Measurements from ENCODE around the gene PRSS2.
"Not testable (repeated sequence)": the region's sequence is repeated elsewhere in the genome, so short reads cannot be mapped to it uniquely, and the experiment has no call there.

The PRSS2 gene

DNA sequence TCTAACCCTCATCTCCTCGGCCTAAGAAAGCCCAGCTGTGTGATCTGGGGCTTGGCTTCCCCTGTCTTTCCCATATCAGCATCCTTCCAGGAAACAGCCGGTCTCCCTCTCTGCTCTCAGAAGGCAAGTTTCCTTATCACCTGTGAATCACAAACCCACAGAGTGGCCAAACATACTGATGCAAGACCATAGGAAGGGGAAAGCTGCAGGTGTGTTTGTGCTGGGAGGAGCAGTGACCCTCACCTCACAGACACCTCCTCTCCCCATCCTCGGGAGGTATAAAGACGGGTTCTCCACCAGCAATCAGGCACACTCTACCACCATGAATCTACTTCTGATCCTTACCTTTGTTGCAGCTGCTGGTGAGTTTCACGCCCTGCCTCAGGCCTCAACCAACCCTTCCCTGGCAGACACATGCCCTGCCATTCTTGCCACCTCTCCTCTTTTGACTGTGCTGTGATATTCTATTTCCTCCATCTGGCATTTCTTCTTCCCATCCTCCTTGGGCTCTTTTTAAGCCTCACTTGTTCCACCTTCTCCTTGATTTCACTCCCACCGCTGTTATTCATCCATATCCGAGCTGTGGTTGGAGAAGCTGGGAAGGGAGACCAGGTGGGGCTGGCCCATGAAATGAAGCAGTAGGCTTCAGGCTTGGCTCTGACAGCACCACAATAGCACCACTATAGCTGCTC is at the start of gene PRSS2:
TSS of gene PRSS2 (plus strand) at position 310 of the 692 bp plus-strand sequence. CDS start at position 323, 13 bp downstream.
- DNase-seq, result no peak

DNA sequence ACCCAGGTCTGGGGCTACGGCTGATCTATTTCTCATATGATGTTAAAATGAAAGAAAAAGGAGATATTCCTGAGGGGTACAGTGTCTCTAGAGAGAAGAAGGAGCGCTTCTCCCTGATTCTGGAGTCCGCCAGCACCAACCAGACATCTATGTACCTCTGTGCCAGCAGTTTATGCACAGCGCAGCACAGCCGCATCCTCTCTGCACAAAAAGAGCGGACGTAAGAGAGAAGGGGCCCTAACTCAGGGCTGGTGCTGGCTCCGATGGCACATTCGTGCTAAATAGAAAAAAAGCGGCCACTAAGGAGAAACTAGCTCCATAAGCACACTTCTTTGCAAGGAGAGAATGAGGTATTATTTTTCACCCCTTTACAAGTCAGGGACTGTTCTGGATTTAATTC is 49.8 kb upstream of the PRSS2 start:
- DNase-seq, result no peak

DNA sequence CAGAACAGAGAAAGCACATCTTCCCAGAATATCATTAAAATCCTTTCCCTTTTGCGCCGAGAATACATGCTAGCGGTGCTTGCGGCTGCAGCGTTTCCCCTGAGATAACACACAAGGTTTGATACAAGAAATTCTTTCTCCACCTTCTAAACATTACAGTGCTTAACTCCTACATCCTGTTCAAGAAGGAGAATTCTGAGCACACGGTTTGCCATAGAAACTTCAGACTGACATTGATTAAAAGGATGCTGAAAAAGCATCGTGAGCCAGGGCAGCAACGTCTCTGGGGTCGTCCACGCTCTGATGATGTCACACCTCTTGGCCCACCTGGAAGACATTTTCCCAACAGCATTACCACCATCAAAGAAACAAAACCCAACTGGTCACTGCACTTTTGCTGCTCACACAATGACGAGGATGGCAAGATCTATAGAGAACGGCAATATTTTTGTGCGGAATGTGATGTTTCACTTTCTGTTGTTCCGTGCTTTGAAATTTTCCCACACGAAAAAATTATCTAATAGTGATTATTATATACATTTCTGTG is 48.4 kb upstream of the PRSS2 start:
- no peak for DNase-seq

DNA sequence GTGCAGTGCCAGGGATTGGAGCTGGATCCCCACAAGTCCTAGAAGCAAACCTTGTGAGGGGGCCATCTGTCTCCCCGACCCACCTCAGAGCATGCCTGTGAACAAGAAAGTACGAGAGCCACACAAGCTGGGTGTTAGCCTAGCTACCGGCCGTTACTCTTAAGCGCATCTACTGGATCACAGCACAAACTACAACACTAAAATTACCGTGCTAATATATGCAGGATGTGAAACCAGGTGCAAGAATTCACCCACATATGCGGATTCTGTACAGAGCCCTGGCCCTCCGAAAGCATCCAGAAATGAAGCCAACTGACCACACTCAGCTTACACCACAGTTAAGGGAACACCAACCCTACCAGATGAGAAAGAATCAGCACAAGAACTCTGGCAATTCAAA is 37.5 kb upstream of the PRSS2 start:
- DNase-seq, result no peak

GRCh38 chr7:142739923-142740492 is 30.8 kb upstream of the PRSS2 start:
- DNase-seq, result no peak

- DNase-seq, result no peak
Measured at GRCh38 chr7:142740786-142741185, 30.0 kb upstream of the PRSS2 start.

DNA sequence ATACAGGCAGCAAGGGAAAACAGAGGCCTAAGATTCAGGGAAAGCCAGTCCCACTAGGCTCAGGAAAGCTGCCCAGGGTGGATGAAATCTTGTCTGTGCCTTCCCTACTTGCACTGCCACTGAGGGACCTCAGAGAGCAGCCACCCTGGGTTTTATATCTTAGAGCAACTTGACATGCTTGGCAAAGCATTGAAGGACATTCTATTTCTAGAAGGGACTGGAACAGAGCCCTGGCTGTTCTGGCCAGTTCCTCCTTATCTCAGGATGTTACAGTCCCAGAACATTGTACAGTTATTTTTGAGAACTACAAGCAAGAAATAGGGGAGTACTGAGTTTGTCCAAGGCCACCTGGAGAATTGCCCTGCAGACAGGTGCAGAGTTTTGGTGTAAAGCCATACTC is 28.8 kb upstream of the PRSS2 start:
- DNase-seq, result not testable (repeated sequence)

- DNase-seq, result no peak
Measured at GRCh38 chr7:142745091-142745635, 25.6 kb upstream of the PRSS2 start.

- DNase-seq, result no peak
Measured at GRCh38 chr7:142745745-142746144, 25.0 kb upstream of the PRSS2 start.

DNA sequence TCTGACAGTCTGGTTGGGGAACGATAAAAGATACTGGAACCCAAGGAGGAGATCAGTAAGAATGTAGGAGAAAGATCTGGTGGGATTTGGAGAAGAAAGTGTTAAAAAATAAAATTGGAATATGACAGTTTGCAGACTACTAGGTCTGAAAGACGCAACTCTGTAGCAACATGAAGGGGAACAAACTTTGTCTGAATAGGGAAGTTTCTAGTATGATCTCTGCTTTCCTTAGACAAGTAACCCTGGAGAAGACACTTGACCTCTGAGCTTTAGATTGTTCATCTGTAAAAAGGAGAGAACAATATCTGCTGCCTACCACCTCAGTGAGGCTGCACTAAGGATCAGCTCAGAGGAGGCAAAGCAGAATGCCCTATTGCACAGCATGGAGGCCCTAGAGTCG is 24.5 kb upstream of the PRSS2 start:
- no peak for DNase-seq

DNA sequence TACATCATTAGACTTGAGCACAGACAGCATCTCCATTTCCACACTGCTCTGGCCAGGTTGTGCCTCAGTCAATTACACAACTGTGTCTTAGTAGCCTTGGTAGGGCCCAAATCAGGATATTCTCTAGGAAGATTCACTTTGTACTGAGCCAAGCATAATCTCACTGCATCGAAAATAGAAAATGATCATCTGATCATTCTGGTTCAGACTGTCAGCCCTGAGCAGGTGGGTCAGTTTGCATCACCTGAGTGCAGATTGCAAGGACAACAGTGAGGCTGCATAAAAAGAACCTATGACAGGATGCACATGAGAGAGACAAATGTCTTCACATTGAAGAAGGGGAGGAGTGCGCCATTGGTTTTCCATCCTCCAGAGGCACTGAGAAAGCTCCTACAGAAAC is 22.4 kb upstream of the PRSS2 start:
- DNase-seq, result not testable (repeated sequence)

DNA sequence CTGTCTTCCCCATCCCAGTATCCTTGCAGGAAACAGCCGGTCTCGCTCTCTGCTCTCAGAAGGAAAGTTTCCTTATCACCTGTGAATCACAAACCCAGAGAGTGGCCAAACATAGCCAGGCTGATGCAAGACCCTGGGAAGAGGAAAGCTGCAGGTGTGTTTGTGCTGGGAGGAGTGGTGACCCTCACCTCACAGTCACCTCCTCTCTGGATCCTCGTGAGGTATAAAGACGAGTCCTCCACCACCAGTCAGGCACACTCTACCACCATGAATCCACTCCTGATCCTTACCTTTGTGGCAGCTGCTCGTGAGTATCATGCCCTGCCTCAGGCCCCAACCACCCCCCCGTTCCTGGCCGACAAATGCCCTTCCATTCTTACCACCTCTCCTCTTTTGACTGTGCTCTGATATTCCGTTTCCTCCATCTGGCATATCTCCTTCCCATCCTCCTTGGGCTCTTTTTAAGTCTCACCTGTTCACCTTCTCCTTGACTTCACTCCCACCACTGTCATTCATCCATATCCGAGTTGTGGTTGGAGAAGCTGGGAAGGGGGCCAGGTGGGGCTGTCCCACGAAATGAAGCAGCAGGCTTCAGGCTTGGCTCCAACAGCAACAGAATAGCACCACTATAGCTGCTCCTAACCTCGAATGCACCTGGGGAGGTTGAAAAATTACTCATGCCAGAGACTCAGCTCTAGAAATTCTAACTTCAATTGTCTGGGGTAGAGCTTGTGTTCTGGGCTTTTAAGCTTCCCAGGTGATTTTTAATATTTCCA is 21.4 kb upstream of the PRSS2 start, which contains the start of gene PRSS1:
TSS of gene PRSS1 (plus strand) at position 255 of the 776 bp plus-strand sequence. CDS start at position 268, 13 bp downstream.
- DNase-seq, result no peak

- no peak for DNase-seq
Measured at GRCh38 chr7:142750321-142750938, 20.3 kb upstream of the PRSS2 start.

DNA sequence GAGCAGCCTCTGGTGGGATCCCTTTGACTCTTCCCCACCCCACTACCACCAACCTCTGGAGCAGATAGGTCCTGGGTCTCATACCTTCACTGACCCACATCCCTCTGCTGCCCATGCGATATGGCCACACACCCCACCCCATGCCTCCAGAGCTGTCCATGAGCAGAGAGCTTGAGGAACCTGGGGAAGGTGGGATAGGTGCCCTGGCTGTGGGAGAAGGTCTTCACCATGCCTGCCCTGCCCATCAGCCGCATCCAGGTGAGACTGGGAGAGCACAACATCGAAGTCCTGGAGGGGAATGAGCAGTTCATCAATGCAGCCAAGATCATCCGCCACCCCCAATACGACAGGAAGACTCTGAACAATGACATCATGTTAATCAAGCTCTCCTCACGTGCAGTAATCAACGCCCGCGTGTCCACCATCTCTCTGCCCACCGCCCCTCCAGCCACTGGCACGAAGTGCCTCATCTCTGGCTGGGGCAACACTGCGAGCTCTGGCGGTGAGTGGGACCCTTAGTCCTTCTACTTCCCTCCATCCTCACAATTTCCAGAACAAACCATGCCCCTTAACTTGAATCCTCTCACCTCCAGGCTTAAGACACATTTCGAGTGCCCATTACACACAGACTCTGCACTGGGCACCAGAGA is 19.1 kb upstream of the PRSS2 start:
- not testable (repeated sequence) for DNase-seq

- no peak for DNase-seq
Measured at GRCh38 chr7:142752376-142753225, 18.2 kb upstream of the PRSS2 start.

DNA sequence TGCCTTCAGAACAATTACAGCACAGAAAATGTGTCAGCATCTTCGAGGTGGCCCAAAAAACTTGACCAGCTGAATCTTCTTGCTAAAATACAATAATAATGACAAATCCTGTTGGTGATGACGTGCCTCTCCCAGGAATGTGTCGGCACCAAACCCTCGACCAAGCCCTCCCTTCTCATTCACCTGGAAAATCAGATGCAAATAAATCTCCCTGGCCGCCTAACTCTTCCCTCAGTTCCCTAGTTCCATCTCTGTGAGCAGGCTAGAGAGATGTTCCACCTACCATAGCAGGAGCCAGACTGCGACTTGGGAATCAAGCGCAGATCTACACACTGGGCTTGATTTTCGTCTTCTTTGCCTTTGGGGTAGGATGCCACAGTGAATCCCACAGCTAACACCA is 17.4 kb upstream of the PRSS2 start:
- no peak for DNase-seq

GRCh38 chr7:142753925-142754491 is 16.8 kb upstream of the PRSS2 start:
- not testable (repeated sequence) for DNase-seq

DNA sequence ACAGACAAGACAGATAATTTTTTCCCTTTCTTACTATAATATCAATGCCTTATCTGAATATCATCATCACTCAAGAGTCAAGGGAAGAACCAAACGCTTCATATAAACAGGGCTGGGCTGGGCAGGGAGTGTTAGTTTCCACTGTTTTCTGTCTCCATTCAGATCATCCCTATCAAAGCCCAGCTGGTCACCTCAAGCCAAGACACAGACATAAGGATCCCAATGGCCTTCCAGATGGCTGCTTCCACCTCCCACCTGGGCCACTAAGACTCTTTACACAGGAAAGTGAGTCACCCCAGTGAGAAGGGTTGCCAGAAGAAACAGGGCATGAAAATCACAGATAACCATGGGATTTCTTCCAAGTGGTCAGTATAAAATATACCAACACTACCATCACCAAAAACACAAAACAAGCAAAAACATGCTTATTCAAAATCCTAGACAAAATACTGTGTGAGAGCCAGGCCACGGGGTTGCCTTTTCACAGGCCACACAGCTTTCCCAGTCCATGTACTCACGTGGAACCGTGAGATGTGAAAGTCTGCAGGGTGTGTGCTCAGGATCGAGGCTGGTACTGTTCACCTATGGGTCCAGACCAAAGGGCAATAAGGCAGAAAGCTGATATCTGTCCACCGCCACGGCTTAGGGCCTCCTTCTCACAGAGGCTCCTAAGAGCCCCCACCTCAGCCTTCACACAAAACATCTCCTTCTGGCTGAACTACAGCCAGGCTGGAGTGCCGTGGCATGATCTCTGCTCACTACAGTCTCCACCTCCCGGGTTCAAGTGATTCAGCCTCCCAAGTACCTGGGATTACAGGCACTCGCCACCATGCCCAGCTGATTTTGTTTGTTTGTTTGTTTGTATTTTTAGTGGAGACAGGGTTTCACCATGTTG is 15.8 kb upstream of the PRSS2 start:
- DNase-seq, result no peak

DNA sequence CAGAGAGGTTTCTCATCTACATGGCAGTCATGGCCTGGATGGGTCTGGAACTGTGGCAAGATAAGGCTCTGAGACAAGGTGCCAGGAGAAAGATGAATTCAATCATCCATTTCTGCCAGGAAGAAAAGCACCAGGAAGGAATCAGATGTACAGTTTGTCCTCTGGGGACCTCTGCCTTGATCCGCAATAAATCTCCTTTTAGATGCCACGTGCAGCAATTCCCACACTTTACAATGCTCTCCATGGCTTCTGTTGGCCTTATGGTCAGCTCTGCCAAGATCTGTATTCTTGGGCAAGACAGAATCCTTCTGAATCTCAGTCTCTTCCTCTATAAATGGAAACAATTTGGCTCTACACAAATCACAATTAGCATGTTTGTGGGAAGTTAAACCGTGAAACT is 12.5 kb upstream of the PRSS2 start:
- DNase-seq, result not testable (repeated sequence)

DNA sequence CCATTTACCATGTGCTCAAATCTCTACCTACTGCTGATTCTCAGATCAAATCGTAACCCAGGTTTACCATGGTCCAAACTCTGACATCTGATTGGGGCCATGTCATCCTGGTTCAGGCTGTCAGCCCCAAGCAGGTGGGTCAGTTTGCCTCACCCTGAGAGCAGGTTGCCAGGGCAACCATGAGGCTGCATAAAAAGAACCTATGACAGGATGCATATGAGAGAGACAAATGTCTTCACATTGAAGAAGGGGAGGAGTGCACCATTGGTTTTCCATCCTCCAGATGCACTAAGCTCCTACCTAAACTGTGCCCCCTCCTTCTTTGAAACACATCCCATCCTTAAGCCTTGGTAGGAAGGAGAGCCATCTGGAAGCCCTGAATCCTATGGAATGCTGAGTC is 11.3 kb upstream of the PRSS2 start:
- no peak for DNase-seq
